ENCODE data around the gene TENT4A. TPM values are rescaled to one million over a fixed set of nuclear protein-coding genes. Genes with fewer than 3 reads are reported as not detected.

TENT4A gene
- total and polyA plus RNA-seq, 2 experiments from 2014 or later = 6.7 to 27.0 TPM

GRCh38 chr5:6714226-6715041 lies 1.2 kb downstream of the TENT4A start:
- peak overlapping the region; percentile 42 for H3K27ac ChIP-seq
- peaks cover 34% of the 10 kb centered on the region for H3K4me1 ChIP-seq (ENCODE audit: low read depth)
- no peaks in the 10 kb centered on the region for H3K36me3 ChIP-seq
- peak overlapping the region; percentile 81 for H3K4me3 ChIP-seq
- H3K9me3 ChIP-seq (ENCODE audit: low read depth) = no peaks in the 10 kb centered on the region
- TF ChIP-seq CTCF (IDR thresholded peaks at IDR 0.05; ENCODE audit: low read depth, low read length) = no peak
- H3K27me3 ChIP-seq = no peaks in the 10 kb centered on the region
- DNase-seq (ENCODE audit: low read depth in 1 of 2, low spot score in 1 of 2) = peak; percentile 20 to 50

- no peak overlapping the region for H3K27ac ChIP-seq
- H3K4me1 ChIP-seq (ENCODE audit: low read depth) = peaks cover 39% of the 10 kb centered on the region
- no peak for TF ChIP-seq CTCF (IDR thresholded peaks at IDR 0.05; ENCODE audit: low read depth, low read length)
- H3K9me3 ChIP-seq (ENCODE audit: low read depth) = no peaks in the 10 kb centered on the region
- H3K4me3 ChIP-seq = peak overlapping the region; percentile 81
- no peak for DNase-seq (ENCODE audit: low read depth in 1 of 2, low spot score in 1 of 2)
- no peaks in the 10 kb centered on the region for H3K36me3 ChIP-seq
- no peaks in the 10 kb centered on the region for H3K27me3 ChIP-seq
Measured at GRCh38 chr5:6715271-6715670, 2.0 kb downstream of the TENT4A start.

- no peak for DNase-seq (ENCODE audit: low read depth in 1 of 2, low spot score in 1 of 2)
- Histone ChIP-seq H3K27ac (no peak overlapping the region), H3K4me3 (peak overlapping the region; percentile 81), H3K27me3 (no peaks in the 10 kb centered on the region), H3K9me3 (ENCODE audit: low read depth) (no peaks in the 10 kb centered on the region), H3K4me1 (ENCODE audit: low read depth) (peaks cover 45% of the 10 kb centered on the region), H3K36me3 (no peaks in the 10 kb centered on the region)
- no peak for TF ChIP-seq CTCF (IDR thresholded peaks at IDR 0.05; ENCODE audit: low read depth, low read length)
Measured at GRCh38 chr5:6715758-6716628, 2.8 kb downstream of the TENT4A start.

- Histone ChIP-seq H3K27ac (no peak overlapping the region), H3K4me1 (ENCODE audit: low read depth) (peaks cover 45% of the 10 kb centered on the region), H3K27me3 (no peaks in the 10 kb centered on the region), H3K36me3 (no peaks in the 10 kb centered on the region), H3K4me3 (no peak overlapping the region), H3K9me3 (ENCODE audit: low read depth) (no peaks in the 10 kb centered on the region)
- no peak for DNase-seq (ENCODE audit: low read depth in 1 of 2, low spot score in 1 of 2)
- no peak for TF ChIP-seq CTCF (IDR thresholded peaks at IDR 0.05; ENCODE audit: low read depth, low read length)
Measured at GRCh38 chr5:6716629-6717149, 3.5 kb downstream of the TENT4A start.

- no peaks in the 10 kb centered on the region for H3K36me3 ChIP-seq
- H3K4me3 ChIP-seq = no peak overlapping the region
- TF ChIP-seq CTCF (IDR thresholded peaks at IDR 0.05; ENCODE audit: low read depth, low read length) = no peak
- no peaks in the 10 kb centered on the region for H3K27me3 ChIP-seq
- no peak for DNase-seq (ENCODE audit: low read depth in 1 of 2, low spot score in 1 of 2)
- no peak overlapping the region for H3K27ac ChIP-seq
- peaks cover 46% of the 10 kb centered on the region for H3K4me1 ChIP-seq (ENCODE audit: low read depth)
- H3K9me3 ChIP-seq (ENCODE audit: low read depth) = no peaks in the 10 kb centered on the region
Measured at GRCh38 chr5:6717247-6717646, 4.0 kb downstream of the TENT4A start.
